ENCODE data around the gene FLYWCH2. TPM values are rescaled to one million over a fixed set of nuclear protein-coding genes. Genes with fewer than 3 reads are reported as not detected.
"Not testable (repeated sequence)": the region's sequence is repeated elsewhere in the genome, so short reads cannot be mapped to it uniquely, and the experiment has no call there.

The FLYWCH2 gene
- total RNA-seq, 4 donors from 2014 or later, result 58.4 to 89.3 (median 73.8) TPM

DNA sequence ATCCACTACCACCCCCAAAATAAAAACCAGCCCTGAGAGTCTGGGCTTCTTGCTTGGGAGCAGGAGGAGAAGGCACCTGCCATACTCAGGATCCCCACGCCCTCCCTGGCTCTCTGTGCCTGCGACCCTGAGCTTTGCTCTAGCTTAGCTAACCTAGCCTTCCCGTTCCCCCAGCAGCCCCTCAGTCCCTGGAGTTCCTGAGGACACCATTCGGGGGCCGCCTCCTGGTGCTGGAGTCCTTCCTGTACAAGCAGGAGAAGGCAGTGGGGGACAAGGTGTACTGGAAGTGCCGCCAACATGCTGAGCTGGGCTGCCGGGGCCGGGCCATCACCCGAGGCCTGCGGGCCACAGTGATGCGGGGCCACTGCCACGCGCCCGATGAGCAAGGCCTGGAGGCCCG, 47.2 kb downstream of the FLYWCH2 start:
- no peak for DNase-seq
- TF ChIP-seq POLR2A (IDR thresholded peaks at IDR 0.05), result no peak
- TF ChIP-seq, protein P1, sequence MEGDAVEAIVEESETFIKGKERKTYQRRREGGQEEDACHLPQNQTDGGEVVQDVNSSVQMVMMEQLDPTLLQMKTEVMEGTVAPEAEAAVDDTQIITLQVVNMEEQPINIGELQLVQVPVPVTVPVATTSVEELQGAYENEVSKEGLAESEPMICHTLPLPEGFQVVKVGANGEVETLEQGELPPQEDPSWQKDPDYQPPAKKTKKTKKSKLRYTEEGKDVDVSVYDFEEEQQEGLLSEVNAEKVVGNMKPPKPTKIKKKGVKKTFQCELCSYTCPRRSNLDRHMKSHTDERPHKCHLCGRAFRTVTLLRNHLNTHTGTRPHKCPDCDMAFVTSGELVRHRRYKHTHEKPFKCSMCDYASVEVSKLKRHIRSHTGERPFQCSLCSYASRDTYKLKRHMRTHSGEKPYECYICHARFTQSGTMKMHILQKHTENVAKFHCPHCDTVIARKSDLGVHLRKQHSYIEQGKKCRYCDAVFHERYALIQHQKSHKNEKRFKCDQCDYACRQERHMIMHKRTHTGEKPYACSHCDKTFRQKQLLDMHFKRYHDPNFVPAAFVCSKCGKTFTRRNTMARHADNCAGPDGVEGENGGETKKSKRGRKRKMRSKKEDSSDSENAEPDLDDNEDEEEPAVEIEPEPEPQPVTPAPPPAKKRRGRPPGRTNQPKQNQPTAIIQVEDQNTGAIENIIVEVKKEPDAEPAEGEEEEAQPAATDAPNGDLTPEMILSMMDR (IDR thresholded peaks at IDR 0.05), result no peak
- Histone ChIP-seq H3K4me3 (replicated peaks in 1 of 3) (no peak overlapping the region), H3K27me3 (no peaks in the 10 kb centered on the region), H3K36me3 (peaks cover 30 to 36% of the 10 kb centered on the region in 2 donors), H3K4me1 (peaks cover 0 to 5% of the 10 kb centered on the region in 2 donors), H3K9me3 (no peaks in the 10 kb centered on the region), H3K27ac (no peak overlapping the region)
- intact Hi-C loops (cut with DNase I), result no loop called here
- WGBS, 2 donors, result 97% methylated on average over 10 to 15 of the region's 15 CpGs

DNA sequence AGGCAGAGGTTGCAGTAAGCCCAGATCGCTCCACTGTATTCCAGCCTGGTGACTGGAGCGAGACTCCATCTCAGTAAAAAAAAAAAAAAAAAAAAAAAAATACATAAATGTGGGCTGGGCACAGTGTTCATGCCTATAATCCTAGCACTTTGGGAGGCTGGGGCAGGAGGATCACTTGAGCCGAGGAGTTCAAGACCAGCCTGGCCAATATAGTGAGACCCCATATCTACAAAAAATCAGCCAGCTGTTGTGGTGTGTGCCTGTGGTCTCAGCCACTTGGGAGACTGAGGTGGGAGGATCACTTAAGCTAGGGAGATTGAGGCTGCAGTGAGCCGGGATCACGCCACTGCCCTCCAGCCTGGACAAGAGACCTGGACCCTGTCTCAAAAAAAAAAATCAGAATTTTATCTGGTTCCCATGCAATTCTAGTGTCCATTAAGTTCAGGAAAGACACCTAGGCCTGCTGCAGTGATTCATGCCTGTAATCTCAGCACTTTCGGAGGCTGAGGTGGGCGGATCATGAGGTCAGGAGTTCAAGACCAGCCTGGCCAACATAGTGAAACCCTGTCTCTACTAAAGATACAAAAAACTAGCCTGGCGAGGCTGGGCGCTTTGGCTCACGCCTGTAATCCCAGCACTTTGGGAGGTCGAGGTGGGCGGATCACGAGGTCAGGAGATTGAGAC, 48.4 kb downstream of the FLYWCH2 start:
- intact Hi-C loops (cut with DNase I), result not testable (repeated sequence)
- 89 to 90% methylated on average over 13 of the region's 13 CpGs for WGBS, 2 donors

DNA sequence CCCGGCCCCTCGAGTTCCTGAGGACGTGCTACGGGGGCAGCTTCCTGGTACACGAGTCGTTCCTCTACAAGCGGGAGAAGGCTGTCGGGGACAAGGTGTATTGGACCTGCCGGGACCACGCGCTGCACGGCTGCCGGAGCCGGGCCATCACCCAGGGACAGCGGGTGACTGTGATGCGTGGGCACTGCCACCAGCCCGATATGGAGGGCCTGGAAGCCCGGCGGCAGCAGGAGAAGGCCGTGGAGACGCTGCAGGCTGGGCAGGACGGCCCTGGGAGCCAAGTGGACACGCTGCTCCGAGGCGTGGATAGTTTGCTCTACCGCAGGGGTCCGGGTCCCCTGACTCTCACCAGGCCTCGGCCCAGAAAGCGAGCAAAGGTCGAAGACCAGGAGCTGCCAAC, 50.1 kb downstream of the FLYWCH2 start:
- 90 to 96% methylated on average over 16 to 24 of the region's 30 CpGs for WGBS, 2 donors
- Histone ChIP-seq H3K4me3 (replicated peaks in 1 of 3) (no peak overlapping the region), H3K27ac (no peak overlapping the region), H3K9me3 (no peaks in the 10 kb centered on the region), H3K27me3 (no peaks in the 10 kb centered on the region), H3K4me1 (no peaks in the 10 kb centered on the region), H3K36me3 (peaks cover 52 to 53% of the 10 kb centered on the region in 2 donors)
- DNase-seq, result no peak
- intact Hi-C loops (cut with DNase I), result no loop called here
- TF ChIP-seq, protein P1 (IDR thresholded peaks at IDR 0.05), result no peak
- TF ChIP-seq POLR2A (IDR thresholded peaks at IDR 0.05), result no peak

More for the DNA sequence above, 48.4 kb downstream of the FLYWCH2 start:
- H3K4me3 ChIP-seq (replicated peaks in 1 of 3); DNase-seq; H3K27ac ChIP-seq; H3K27me3 ChIP-seq; H3K9me3 ChIP-seq; H3K4me1 ChIP-seq: not testable (repeated sequence)
- peaks cover 36 to 42% of the 10 kb centered on the region in 2 donors for H3K36me3 ChIP-seq

DNA sequence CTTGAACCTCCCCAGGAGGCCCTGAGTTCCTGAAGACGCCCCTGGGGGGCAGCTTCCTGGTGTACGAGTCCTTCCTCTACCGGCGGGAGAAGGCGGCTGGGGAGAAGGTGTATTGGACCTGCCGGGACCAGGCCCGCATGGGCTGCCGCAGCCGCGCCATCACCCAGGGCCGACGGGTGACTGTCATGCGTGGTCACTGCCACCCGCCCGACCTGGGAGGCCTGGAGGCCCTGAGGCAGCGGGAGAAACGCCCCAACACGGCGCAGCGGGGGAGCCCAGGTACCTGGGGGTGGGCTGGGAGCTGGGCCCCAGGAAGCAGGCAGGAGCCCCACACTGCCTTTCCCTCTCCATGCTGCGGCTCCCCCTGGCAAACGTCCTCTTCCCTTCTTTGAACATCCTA, 50.7 kb downstream of the FLYWCH2 start:
- H3K36me3 ChIP-seq, result peaks cover 54 to 56% of the 10 kb centered on the region in 2 donors
- 88 to 92% methylated on average over 13 to 19 of the region's 22 CpGs for WGBS, 2 donors
- intact Hi-C loops (cut with DNase I), result no loop called here

DNA sequence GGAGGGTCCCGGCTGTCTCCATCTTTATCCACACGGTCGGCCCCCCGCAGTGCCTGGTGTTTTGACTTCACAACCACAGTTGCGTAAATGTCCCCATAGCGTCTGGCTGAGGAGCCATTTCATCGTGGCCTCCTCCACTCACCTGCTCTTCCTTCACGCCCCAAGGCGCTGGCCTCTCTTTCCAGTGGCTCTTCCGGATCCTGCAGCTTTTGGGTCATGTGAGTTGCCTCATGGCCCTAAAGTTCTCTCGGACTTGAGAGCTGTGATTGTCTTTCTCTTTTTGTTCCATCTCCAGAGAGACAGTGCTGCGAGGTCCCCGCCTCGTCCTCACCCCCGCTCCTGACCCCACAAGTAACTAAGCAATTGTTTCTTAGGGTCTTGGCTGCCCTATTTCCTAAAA, 51.4 kb downstream of the FLYWCH2 start:
- no peak for DNase-seq
- Histone ChIP-seq H3K4me3 (replicated peaks in 1 of 3) (no peak overlapping the region), H3K4me1 (no peaks in the 10 kb centered on the region), H3K9me3 (no peaks in the 10 kb centered on the region), H3K27ac (no peak overlapping the region), H3K36me3 (peaks cover 61 to 63% of the 10 kb centered on the region in 2 donors), H3K27me3 (no peaks in the 10 kb centered on the region)
- intact Hi-C loops (cut with DNase I), result no loop called here
- 90 to 92% methylated on average over 15 of the region's 15 CpGs for WGBS, 2 donors
- TF ChIP-seq, protein P1 (IDR thresholded peaks at IDR 0.05), result no peak
- no peak for TF ChIP-seq POLR2A (IDR thresholded peaks at IDR 0.05)

More for the DNA sequence above, 50.7 kb downstream of the FLYWCH2 start:
- TF ChIP-seq, protein P1 (IDR thresholded peaks at IDR 0.05), result no peak
- TF ChIP-seq POLR2A (IDR thresholded peaks at IDR 0.05), result no peak
- no peaks in the 10 kb centered on the region for H3K27me3 ChIP-seq
- no peaks in the 10 kb centered on the region for H3K4me1 ChIP-seq
- no peak for DNase-seq
- no peaks in the 10 kb centered on the region for H3K9me3 ChIP-seq
- no peak overlapping the region for H3K4me3 ChIP-seq (replicated peaks in 1 of 3)
- no peak overlapping the region for H3K27ac ChIP-seq

All from thyroid gland (tissue), 4 donors.